ENCODE data around the gene DIAPH2.

The DIAPH2 gene

GRCh38 chrX:97314345-97314744 is 629.7 kb downstream of the DIAPH2 start:
- H3K4me3 ChIP-seq (ENCODE audit: low read depth in 1 of 5, low read length in 5 of 5): no peak overlapping the region
- H3K27ac ChIP-seq (ENCODE audit: low read depth, low read length): no peak overlapping the region
- no peaks in the 10 kb centered on the region for H3K9me3 ChIP-seq (ENCODE audit: control insufficient read depth in 5 of 5, low read length in 5 of 5)
- no peaks in the 10 kb centered on the region for H3K4me1 ChIP-seq (ENCODE audit: control insufficient read depth in 5 of 5, insufficient read depth in 5 of 5, low read length in 5 of 5)
- H3K9ac ChIP-seq (ENCODE audit: low read length in 5 of 5): no peak overlapping the region
- H3K27me3 ChIP-seq (ENCODE audit: control insufficient read depth in 5 of 5, insufficient read depth in 4 of 5, low read length in 5 of 5): peaks cover 0 to 5% (median 0%) of the 10 kb centered on the region in 5 donors
- H3K36me3 ChIP-seq (ENCODE audit: control insufficient read depth in 5 of 5, insufficient read depth in 5 of 5, low read length in 5 of 5): no peaks in the 10 kb centered on the region

GRCh38 chrX:97315939-97316338 is 631.3 kb downstream of the DIAPH2 start:
- Histone ChIP-seq H3K4me1 (ENCODE audit: control insufficient read depth in 5 of 5, insufficient read depth in 5 of 5, low read length in 5 of 5) (no peaks in the 10 kb centered on the region), H3K27ac (ENCODE audit: low read depth, low read length) (no peak overlapping the region), H3K9ac (ENCODE audit: low read length in 5 of 5) (no peak overlapping the region), H3K36me3 (ENCODE audit: control insufficient read depth in 5 of 5, insufficient read depth in 5 of 5, low read length in 5 of 5) (no peaks in the 10 kb centered on the region), H3K27me3 (ENCODE audit: control insufficient read depth in 5 of 5, insufficient read depth in 4 of 5, low read length in 5 of 5) (peaks cover 0 to 5% (median 0%) of the 10 kb centered on the region in 5 donors), H3K9me3 (ENCODE audit: control insufficient read depth in 5 of 5, low read length in 5 of 5) (no peaks in the 10 kb centered on the region), H3K4me3 (ENCODE audit: low read depth in 1 of 5, low read length in 5 of 5) (no peak overlapping the region)

DNA sequence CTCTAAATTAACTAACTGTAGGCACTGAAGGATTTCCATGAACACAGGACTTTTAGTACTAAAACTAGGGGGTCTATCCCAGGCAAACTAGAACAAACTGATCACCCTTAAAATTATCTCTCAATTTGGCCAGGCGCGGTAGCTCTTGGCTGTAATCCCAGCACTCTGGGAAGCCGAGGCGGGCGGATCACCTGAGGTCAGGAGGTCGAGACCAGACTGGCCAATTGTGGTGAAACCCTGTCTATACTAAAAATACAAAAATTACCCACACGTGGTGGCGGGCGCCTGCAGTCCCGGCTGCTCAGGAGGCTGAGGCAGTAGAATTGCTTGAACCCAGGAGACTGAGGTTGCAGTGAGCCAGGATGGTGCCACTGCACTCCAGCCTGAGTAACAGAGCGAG is 635.7 kb downstream of the DIAPH2 start:
- Histone ChIP-seq H3K36me3 (ENCODE audit: control insufficient read depth in 5 of 5, insufficient read depth in 5 of 5, low read length in 5 of 5) (no peaks in the 10 kb centered on the region), H3K9ac (ENCODE audit: low read length in 5 of 5) (no peak overlapping the region), H3K9me3 (ENCODE audit: control insufficient read depth in 5 of 5, low read length in 5 of 5) (no peaks in the 10 kb centered on the region), H3K27ac (ENCODE audit: low read depth, low read length) (no peak overlapping the region), H3K4me3 (ENCODE audit: low read depth in 1 of 5, low read length in 5 of 5) (no peak overlapping the region), H3K27me3 (ENCODE audit: control insufficient read depth in 5 of 5, insufficient read depth in 4 of 5, low read length in 5 of 5) (no peaks in the 10 kb centered on the region), H3K4me1 (ENCODE audit: control insufficient read depth in 5 of 5, insufficient read depth in 5 of 5, low read length in 5 of 5) (no peaks in the 10 kb centered on the region)

GRCh38 chrX:97322401-97322800 is 637.8 kb downstream of the DIAPH2 start:
- no peaks in the 10 kb centered on the region for H3K9me3 ChIP-seq (ENCODE audit: control insufficient read depth in 5 of 5, low read length in 5 of 5)
- H3K9ac ChIP-seq (ENCODE audit: low read length in 5 of 5): no peak overlapping the region
- no peaks in the 10 kb centered on the region for H3K27me3 ChIP-seq (ENCODE audit: control insufficient read depth in 5 of 5, insufficient read depth in 4 of 5, low read length in 5 of 5)
- H3K4me3 ChIP-seq (ENCODE audit: low read depth in 1 of 5, low read length in 5 of 5): no peak overlapping the region
- no peaks in the 10 kb centered on the region for H3K4me1 ChIP-seq (ENCODE audit: control insufficient read depth in 5 of 5, insufficient read depth in 5 of 5, low read length in 5 of 5)
- no peaks in the 10 kb centered on the region for H3K36me3 ChIP-seq (ENCODE audit: control insufficient read depth in 5 of 5, insufficient read depth in 5 of 5, low read length in 5 of 5)
- no peak overlapping the region for H3K27ac ChIP-seq (ENCODE audit: low read depth, low read length)

- Histone ChIP-seq H3K27ac (ENCODE audit: low read depth, low read length) (no peak overlapping the region), H3K27me3 (ENCODE audit: control insufficient read depth in 5 of 5, insufficient read depth in 4 of 5, low read length in 5 of 5) (no peaks in the 10 kb centered on the region), H3K36me3 (ENCODE audit: control insufficient read depth in 5 of 5, insufficient read depth in 5 of 5, low read length in 5 of 5) (no peaks in the 10 kb centered on the region), H3K9ac (ENCODE audit: low read length in 5 of 5) (no peak overlapping the region), H3K9me3 (ENCODE audit: control insufficient read depth in 5 of 5, low read length in 5 of 5) (no peaks in the 10 kb centered on the region), H3K4me3 (ENCODE audit: low read depth in 1 of 5, low read length in 5 of 5) (no peak overlapping the region), H3K4me1 (ENCODE audit: control insufficient read depth in 5 of 5, insufficient read depth in 5 of 5, low read length in 5 of 5) (no peaks in the 10 kb centered on the region)
These were observed 641.8 kb downstream of the DIAPH2 start for GRCh38 chrX:97326456-97326855.

GRCh38 chrX:97328853-97329390 is 644.3 kb downstream of the DIAPH2 start:
- Histone ChIP-seq H3K9ac (ENCODE audit: low read length in 5 of 5) (no peak overlapping the region), H3K27ac (ENCODE audit: low read depth, low read length) (no peak overlapping the region), H3K4me1 (ENCODE audit: control insufficient read depth in 5 of 5, insufficient read depth in 5 of 5, low read length in 5 of 5) (no peaks in the 10 kb centered on the region), H3K36me3 (ENCODE audit: control insufficient read depth in 5 of 5, insufficient read depth in 5 of 5, low read length in 5 of 5) (no peaks in the 10 kb centered on the region), H3K4me3 (ENCODE audit: low read depth in 1 of 5, low read length in 5 of 5) (no peak overlapping the region), H3K27me3 (ENCODE audit: control insufficient read depth in 5 of 5, insufficient read depth in 4 of 5, low read length in 5 of 5) (no peaks in the 10 kb centered on the region), H3K9me3 (ENCODE audit: control insufficient read depth in 5 of 5, low read length in 5 of 5) (no peaks in the 10 kb centered on the region)

GRCh38 chrX:97330151-97330550 is 645.5 kb downstream of the DIAPH2 start:
- Histone ChIP-seq H3K27me3 (ENCODE audit: control insufficient read depth in 5 of 5, insufficient read depth in 4 of 5, low read length in 5 of 5) (no peaks in the 10 kb centered on the region), H3K4me3 (ENCODE audit: low read depth in 1 of 5, low read length in 5 of 5) (no peak overlapping the region), H3K36me3 (ENCODE audit: control insufficient read depth in 5 of 5, insufficient read depth in 5 of 5, low read length in 5 of 5) (no peaks in the 10 kb centered on the region), H3K9me3 (ENCODE audit: control insufficient read depth in 5 of 5, low read length in 5 of 5) (no peaks in the 10 kb centered on the region), H3K4me1 (ENCODE audit: control insufficient read depth in 5 of 5, insufficient read depth in 5 of 5, low read length in 5 of 5) (no peaks in the 10 kb centered on the region), H3K27ac (ENCODE audit: low read depth, low read length) (no peak overlapping the region), H3K9ac (ENCODE audit: low read length in 5 of 5) (no peak overlapping the region)

DNA sequence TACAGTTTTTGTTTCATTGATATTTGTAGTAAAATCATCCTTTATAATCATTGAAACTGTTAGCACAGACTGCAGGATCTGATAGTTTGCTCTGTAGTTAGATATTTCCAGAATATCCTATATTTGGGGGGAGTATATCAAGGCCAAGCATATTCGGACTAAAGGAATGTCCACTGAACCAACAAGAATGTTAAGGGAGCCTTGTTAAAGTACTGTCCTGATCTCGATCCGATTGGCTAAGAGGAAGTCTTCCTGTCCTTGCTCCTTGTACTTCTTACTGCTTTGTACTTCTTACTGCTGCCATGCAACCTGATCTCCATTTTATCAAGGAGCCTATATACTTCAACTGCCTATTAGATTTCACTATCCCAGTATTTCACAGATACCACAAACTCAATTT is 648.3 kb downstream of the DIAPH2 start:
- no peak overlapping the region for H3K4me3 ChIP-seq (ENCODE audit: low read depth in 1 of 5, low read length in 5 of 5)
- H3K36me3 ChIP-seq (ENCODE audit: control insufficient read depth in 5 of 5, insufficient read depth in 5 of 5, low read length in 5 of 5): no peaks in the 10 kb centered on the region
- no peak overlapping the region for H3K9ac ChIP-seq (ENCODE audit: low read length in 5 of 5)
- H3K4me1 ChIP-seq (ENCODE audit: control insufficient read depth in 5 of 5, insufficient read depth in 5 of 5, low read length in 5 of 5): no peaks in the 10 kb centered on the region
- H3K9me3 ChIP-seq (ENCODE audit: control insufficient read depth in 5 of 5, low read length in 5 of 5): no peaks in the 10 kb centered on the region
- H3K27me3 ChIP-seq (ENCODE audit: control insufficient read depth in 5 of 5, insufficient read depth in 4 of 5, low read length in 5 of 5): no peaks in the 10 kb centered on the region
- no peak overlapping the region for H3K27ac ChIP-seq (ENCODE audit: low read depth, low read length)

GRCh38 chrX:97334850-97335249 is 650.2 kb downstream of the DIAPH2 start:
- Histone ChIP-seq H3K4me1 (ENCODE audit: control insufficient read depth in 5 of 5, insufficient read depth in 5 of 5, low read length in 5 of 5) (no peaks in the 10 kb centered on the region), H3K4me3 (ENCODE audit: low read depth in 1 of 5, low read length in 5 of 5) (no peak overlapping the region), H3K9ac (ENCODE audit: low read length in 5 of 5) (no peak overlapping the region), H3K27me3 (ENCODE audit: control insufficient read depth in 5 of 5, insufficient read depth in 4 of 5, low read length in 5 of 5) (no peaks in the 10 kb centered on the region), H3K36me3 (ENCODE audit: control insufficient read depth in 5 of 5, insufficient read depth in 5 of 5, low read length in 5 of 5) (no peaks in the 10 kb centered on the region), H3K27ac (ENCODE audit: low read depth, low read length) (no peak overlapping the region), H3K9me3 (ENCODE audit: control insufficient read depth in 5 of 5, low read length in 5 of 5) (no peaks in the 10 kb centered on the region)

GRCh38 chrX:97344724-97345123 is 660.1 kb downstream of the DIAPH2 start:
- no peaks in the 10 kb centered on the region for H3K4me1 ChIP-seq (ENCODE audit: control insufficient read depth in 5 of 5, insufficient read depth in 5 of 5, low read length in 5 of 5)
- no peak overlapping the region for H3K4me3 ChIP-seq (ENCODE audit: low read depth in 1 of 5, low read length in 5 of 5)
- no peaks in the 10 kb centered on the region for H3K9me3 ChIP-seq (ENCODE audit: control insufficient read depth in 5 of 5, low read length in 5 of 5)
- H3K9ac ChIP-seq (ENCODE audit: low read length in 5 of 5): no peak overlapping the region
- H3K27ac ChIP-seq (ENCODE audit: low read depth, low read length): no peak overlapping the region
- no peaks in the 10 kb centered on the region for H3K36me3 ChIP-seq (ENCODE audit: control insufficient read depth in 5 of 5, insufficient read depth in 5 of 5, low read length in 5 of 5)
- H3K27me3 ChIP-seq (ENCODE audit: control insufficient read depth in 5 of 5, insufficient read depth in 4 of 5, low read length in 5 of 5): peaks cover 0 to 3% (median 0%) of the 10 kb centered on the region in 5 donors

GRCh38 chrX:97358941-97359340 is 674.3 kb downstream of the DIAPH2 start:
- Histone ChIP-seq H3K4me3 (ENCODE audit: low read depth in 1 of 5, low read length in 5 of 5) (no peak overlapping the region), H3K9ac (ENCODE audit: low read length in 5 of 5) (no peak overlapping the region), H3K27me3 (ENCODE audit: control insufficient read depth in 5 of 5, insufficient read depth in 4 of 5, low read length in 5 of 5) (peaks cover 0 to 8% (median 0%) of the 10 kb centered on the region in 5 donors), H3K9me3 (ENCODE audit: control insufficient read depth in 5 of 5, low read length in 5 of 5) (no peaks in the 10 kb centered on the region), H3K27ac (ENCODE audit: low read depth, low read length) (no peak overlapping the region), H3K4me1 (ENCODE audit: control insufficient read depth in 5 of 5, insufficient read depth in 5 of 5, low read length in 5 of 5) (no peaks in the 10 kb centered on the region), H3K36me3 (ENCODE audit: control insufficient read depth in 5 of 5, insufficient read depth in 5 of 5, low read length in 5 of 5) (no peaks in the 10 kb centered on the region)

All from subcutaneous abdominal adipose tissue (tissue), 5 donors.